NCI-H1092 treated with DMSO at 0.1 percent for 48 hours (cell line): Measurements from ENCODE around the gene ARHGEF37.
"Not testable (repeated sequence)": the region's sequence is repeated elsewhere in the genome, so short reads cannot be mapped to it uniquely, and the experiment has no call there.

Source experiments
- DNase-seq: peaks from one replicate; lab custom pipeline; 2025; lab: John Stamatoyannopoulos, UW

The ARHGEF37 gene

DNA sequence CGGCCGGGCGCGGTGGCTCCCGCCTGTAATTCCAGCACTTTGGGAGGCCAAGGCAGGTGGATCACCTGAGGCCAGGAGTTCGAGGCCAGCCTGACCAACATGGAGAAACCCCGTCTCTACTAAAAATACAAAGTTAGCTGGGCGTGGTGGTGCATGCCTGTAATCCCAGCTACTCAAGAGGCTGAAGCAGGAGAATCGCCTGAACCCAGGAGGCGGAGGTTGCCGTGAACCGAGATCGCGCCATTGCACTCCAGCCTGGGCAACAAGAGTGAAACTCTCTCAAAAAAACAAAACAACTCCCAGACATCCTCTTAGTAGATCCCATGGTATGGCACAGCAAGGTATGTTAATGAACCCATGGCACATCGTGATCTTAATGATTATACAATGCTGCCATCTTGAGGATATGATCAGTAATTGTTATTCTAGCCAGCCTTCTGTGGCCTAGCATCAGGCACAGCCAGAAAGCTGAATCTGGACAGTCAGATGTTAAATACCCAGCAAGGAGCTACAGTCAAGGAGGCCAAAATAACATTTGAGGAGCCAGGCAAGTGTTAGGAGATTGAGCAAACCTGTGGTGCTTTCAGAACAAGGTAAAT is 16.7 kb upstream of the ARHGEF37 start:
- peak; percentile 45 for DNase-seq

DNA sequence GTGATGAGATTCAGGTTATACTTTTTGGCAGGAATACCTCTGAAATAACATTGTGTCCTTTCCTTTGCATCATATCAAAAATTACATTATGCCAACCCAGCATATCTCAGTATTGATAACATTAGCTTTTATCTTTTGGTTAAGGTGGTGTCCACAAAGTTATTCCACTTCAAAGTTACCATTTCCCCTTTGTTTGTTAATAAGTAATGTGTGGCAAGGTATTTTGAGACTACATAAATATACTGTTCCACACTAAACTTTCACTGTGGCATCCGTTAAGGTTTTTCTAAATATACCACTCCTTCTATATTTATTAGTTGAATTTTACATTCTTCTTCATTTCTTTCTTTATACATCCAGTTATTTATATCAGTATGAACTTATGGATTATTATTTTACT is 14.1 kb upstream of the ARHGEF37 start:
- DNase-seq = no peak

- no peak for DNase-seq
Measured at GRCh38 chr5:149572170-149572569, 9.1 kb upstream of the ARHGEF37 start.

- no peak for DNase-seq
Measured at GRCh38 chr5:149572576-149573231, 8.6 kb upstream of the ARHGEF37 start.

DNA sequence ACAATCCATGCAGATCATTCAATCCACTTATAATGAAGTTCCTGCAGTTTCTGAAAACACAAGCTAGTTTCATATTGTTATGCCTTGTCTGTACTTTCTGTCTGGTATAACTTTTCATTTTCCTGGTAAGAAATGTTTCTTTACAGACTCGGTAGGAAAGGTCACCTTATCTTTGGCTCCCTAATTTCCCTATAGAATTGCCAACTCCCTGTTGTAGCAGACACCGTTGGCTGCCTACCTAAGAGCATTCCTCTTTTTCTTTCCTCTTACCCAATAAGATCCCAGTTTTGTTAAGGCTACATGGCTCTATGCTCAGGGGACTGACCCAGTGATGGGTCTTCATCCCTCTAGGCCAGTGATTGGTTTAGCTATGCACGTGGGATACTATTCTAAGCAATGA is 6.2 kb upstream of the ARHGEF37 start:
- DNase-seq = no peak

DNA sequence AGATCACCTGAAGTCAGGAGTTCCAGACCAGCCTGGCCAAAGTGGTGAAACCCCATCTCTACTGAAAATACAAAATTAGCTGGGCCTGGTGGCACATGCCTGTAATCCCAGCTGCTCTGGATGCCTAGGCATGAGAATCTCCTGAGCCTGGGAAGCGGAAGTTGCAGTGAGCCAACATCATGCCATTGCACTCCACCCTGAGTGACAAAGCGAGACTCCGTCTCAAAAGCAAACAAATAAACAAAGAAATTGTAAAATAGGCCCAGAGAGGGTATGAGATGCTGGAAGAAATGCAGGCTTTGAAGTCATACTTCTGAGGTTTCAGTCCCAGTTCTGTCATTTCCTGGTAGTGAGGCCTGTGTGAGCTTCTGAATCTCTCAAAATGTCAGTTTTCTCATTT is 5.3 kb upstream of the ARHGEF37 start:
- no peak for DNase-seq

DNA sequence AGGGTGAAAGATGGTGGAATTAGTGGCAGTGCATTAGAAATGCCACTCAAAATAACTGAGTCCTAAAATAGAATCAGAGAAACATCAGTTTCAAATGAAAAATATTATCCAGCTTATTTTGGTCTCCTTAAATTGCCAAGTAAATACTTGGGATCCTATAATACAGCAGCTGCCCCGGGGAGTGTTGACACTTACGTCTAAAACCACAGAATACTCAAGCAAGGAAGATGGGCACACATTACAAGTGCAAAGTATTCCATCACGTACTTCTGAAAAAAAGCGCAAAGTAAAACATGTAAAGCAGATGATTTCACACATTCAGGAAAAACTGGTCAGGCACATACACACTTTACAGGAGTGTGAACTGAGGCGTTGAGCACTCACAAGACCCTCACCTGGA is 2.4 kb upstream of the ARHGEF37 start:
- no peak for DNase-seq

DNA sequence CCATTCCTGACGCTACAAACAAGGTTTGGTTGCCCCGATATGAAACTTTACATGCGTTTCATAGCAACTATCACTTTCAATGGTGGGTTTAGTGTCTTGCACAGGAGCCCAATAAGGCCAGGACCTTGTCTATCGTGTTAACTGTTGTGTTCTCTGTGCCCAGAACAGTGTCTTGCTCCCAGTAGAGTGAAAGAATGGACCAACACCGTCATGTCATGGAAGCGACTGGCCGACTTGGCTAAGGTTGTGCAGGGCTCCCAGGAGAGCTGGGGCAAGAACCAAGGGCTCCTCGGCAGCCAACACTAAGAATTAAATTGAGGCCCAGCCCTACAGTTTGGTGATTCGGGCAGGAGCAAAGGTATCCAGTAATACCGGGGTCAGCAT is 498 bp upstream of the ARHGEF37 start:
- no peak for DNase-seq

GRCh38 chr5:149581931-149582768 is 852 bp downstream of the ARHGEF37 start:
- peak; percentile 46 for DNase-seq

DNA sequence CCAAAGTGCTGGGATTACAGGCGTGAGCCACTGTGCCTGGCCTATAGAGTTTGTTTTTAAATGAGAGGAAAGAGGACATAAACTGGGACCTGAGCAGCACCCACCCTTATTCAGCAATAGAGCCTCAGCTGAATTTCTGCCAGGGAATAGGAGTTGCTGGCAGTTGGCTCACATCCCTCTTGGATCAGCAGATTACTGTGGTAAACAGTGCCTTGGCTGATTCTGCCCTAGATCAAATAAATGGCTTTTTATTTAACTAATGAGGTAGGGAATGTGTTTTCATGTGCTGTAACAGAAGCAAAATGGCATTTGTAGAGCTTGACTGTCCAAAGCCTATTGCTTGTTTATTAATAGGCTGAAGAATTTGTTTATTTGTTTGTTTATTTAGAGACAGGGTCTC is 2.1 kb downstream of the ARHGEF37 start:
- peak; percentile 93 for DNase-seq

DNA sequence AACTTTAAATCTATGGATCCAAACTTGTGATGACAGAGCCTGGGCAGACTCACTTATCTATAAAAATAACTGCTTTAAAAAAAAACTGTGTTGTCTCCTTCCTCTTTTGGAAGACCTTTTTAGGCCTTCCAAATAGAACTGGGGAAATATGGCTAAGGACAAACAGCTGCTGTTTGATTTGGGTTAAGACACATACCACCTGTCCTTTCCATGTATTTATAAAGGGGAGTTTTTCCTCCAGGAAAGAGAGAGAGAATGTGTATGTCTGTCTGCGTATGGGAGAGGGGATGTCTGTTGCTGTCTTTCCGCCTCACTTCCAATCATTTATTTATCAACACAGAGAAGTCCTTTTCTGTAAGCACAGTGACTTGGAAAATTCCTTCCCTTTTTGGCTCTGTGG is 2.8 kb downstream of the ARHGEF37 start:
- peak; percentile 16 for DNase-seq

GRCh38 chr5:149585910-149586309 is 4.6 kb downstream of the ARHGEF37 start:
- no peak for DNase-seq

DNA sequence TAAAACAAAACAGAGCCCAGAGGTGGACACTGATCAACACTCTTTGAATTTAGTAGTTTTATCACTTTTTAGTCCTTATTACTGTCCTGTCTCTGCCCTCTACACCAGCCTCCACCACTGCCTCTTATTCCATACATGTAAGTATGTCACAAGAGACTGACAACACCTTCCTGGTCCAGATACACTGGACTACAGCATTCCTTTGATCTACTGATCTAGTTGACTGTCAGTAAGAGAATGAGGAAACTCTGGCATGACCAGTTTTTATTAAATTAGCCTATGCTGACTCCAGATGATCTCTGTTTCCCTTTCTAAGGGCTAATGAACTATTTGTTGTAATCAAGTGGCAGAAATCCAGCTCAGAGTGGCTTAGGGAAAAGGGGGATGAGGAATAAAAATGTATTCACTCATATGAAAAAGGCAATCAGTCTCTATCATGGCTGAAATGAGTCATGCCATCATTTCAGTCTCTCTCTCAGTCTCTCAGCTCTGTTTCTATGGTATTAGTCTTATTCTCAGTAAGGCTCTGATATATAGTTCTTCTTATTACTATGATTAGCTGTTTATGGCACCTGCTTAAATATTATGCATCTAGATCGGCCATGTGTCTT is 5.5 kb downstream of the ARHGEF37 start:
- DNase-seq = no peak

DNA sequence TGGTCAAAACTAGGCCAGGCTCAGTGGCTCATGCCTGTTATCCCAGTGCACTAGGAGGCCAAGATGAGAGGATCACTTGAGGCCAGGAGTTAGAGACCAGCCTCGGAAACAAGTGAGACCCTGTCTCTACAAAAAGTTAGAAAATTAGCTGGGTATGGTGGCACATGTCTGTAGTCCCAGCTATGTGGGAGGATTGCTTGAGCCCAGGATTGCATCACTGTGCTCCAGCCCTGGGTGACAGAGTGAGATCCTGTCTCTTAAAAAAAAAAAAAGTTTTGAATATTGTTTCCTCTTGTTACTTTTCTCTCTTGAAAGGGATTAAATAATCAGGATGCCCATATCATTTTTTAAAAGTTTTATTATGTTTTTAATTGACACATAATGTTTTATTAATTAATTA is 7.6 kb downstream of the ARHGEF37 start:
- no peak for DNase-seq

GRCh38 chr5:149593370-149593769 is 12.1 kb downstream of the ARHGEF37 start:
- DNase-seq = no peak

DNA sequence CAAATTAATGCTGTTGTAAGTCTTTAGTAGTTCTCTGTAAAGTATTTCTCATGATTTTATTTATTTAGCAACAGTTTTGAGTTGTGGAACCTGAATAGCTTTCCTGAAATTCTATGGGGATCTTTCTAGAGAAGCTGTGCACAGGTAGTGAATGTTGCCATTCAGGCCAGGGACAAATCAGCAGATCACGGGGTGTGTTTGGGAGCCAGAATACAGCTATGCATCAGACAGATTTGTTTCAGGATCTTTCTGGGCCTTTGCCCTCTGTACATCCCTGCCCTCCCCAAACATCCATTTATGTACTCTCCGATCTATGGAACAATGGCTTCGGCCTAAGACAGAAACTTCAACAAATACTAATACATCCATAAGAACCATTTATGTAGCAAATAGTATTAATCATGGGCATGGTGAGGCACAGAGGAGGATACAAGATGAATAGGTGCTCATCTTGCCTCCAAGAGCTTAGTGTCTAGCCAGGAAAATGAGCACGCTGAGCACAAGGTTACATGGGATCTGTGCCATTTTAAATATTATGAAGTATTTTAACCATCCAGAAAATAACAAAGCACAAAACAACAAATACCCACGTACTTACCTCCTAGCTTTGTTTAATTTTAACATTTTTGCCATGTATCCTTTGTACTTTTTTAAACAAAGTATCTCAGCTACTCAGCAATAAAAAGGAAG is 13.1 kb downstream of the ARHGEF37 start:
- DNase-seq = no peak

DNA sequence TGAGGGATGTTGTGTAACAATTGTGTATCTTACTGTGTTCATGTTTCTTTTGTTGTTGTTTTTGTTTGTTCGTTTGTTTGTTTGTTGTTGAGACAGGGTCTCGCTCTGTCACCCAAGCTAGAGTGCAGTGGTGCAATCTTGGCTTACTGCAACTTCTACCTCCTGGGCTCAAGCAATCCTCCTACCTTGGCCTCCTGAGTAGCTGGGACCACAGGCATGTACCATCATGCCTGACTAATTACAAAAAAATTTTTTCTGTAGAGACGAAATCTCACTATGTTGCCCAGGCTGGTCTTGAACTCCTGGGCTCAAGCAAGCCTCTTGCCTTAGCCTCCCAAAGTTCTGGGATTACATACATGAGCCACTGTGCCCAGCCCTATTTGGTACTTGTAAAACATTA is 13.8 kb downstream of the ARHGEF37 start:
- not testable (repeated sequence) for DNase-seq

- no peak for DNase-seq
Measured at GRCh38 chr5:149596712-149597111, 15.4 kb downstream of the ARHGEF37 start.

DNA sequence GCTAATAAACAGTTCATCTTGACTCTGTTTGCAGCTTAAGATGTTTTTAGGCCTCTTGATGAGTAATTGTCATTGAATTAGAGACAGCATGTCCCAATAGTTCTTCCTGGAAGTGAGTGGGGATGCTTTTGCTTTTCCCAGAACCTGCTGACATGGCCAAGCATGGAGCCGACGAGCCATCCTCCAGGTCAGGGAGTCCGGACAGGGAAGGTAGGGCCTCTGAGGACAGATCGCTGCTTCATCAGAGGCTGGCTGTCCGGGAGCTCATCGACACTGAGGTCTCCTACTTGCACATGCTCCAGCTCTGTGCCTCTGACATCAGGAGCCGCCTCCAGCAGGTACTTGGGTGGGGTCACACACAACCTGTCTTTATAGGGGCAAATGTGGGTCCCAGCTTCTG is 16.3 kb downstream of the ARHGEF37 start:
- no peak for DNase-seq

DNA sequence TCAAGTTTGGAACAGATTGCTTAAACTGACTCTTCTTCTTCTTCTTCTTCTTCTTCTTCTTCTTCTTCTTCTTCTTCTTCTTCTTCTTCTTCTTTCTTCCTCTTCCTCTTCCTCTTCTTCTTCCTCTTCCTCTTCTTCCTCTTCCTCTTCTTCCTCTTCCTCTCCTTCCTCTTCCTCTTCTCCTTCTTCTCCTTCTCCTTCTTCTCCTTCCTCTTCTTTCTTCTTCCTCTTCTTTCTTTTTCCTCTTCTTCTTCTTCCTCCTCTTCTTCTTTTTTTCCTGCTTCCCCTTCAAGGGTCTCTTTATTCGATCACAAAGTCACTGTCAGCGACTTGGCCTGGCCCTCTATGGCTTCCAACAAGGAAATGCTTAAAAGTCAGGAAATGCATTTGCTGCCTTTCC is 16.9 kb downstream of the ARHGEF37 start:
- not testable (repeated sequence) for DNase-seq

DNA sequence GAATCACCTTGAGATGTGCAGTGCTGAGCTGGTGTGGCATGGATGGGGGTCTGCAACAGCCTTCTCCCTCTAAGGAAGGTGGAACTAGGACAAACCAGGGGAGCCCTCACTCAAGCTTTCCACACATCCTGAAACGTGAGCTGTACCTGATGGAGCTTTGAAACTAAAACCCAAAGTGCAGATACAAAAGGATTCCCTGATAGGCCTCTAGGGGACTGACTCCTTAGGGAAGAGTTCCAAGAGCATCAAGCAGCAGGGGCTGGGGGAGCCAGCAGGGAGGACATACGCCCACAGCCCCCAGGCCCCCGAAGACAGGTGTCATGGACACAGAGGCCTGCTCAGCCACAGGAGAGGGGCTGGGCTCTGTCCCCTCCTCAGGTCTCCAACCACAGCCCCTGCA is 17.7 kb downstream of the ARHGEF37 start:
- no peak for DNase-seq

DNA sequence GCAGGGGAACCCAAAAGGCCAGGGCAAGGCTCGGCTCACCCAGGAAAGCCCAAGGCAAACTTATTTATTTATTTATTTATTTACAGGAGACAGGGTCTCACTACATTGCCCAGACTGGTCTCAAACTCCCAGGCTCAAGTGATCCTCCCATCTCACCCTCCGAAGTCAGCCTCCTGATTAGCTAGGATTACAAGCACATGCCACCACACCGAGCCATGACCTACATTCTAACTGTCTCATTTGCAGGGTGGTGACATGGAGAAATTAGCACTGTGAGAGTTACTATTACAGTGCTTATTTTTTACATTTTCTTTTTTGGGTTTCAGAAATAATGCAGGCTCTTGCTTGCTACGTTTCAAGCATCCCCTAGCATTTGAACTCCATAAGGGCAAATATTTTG is 18.1 kb downstream of the ARHGEF37 start:
- DNase-seq = no peak
